ENCODE measurements around the gene MEST. TPM values are rescaled to one million over a fixed set of nuclear protein-coding genes. Genes with fewer than 3 reads are reported as not detected.
A peak's percentile ranks its signal among the peaks of the same experiment; 100 is the strongest.

MEST gene
- total RNA-seq, 2 donors from 2014 or later, result 5.0 to 5.6 TPM

GRCh38 chr7:130489140-130489983, 2.5 kb upstream of the MEST start:
- DNase-seq (ENCODE audit: low spot score) (no peak), ATAC-seq (ENCODE audit: insufficient number of reproducible peaks, low FRiP score, low read depth) (no peak)
- Histone ChIP-seq H3K4me1 (ENCODE audit: control insufficient read depth in 1 of 2, low read depth in 2 of 2) (peaks cover 6 to 20% of the 10 kb centered on the region in 2 donors), H3K36me3 (no peaks in the 10 kb centered on the region), H3K4me3 (no peak overlapping the region), H3K27me3 (replicated peaks; ENCODE audit: insufficient read depth) (no peaks in the 10 kb centered on the region), H3K27ac (no peak overlapping the region), H3K9me3 (no peaks in the 10 kb centered on the region)
- no peak for TF ChIP-seq CTCF (IDR thresholded peaks at IDR 0.05)

GRCh38 chr7:130490311-130490791, 1.5 kb upstream of the MEST start:
- ATAC-seq (ENCODE audit: insufficient number of reproducible peaks, low FRiP score, low read depth), result no peak
- peaks cover 6 to 20% of the 10 kb centered on the region in 2 donors for H3K4me1 ChIP-seq (ENCODE audit: control insufficient read depth in 1 of 2, low read depth in 2 of 2)
- no peak overlapping the region for H3K27ac ChIP-seq
- DNase-seq (ENCODE audit: low spot score), result no peak
- TF ChIP-seq CTCF (IDR thresholded peaks at IDR 0.05), result no peak
- peak overlapping the region; percentile 61 for H3K4me3 ChIP-seq
- no peaks in the 10 kb centered on the region for H3K36me3 ChIP-seq
- no peaks in the 10 kb centered on the region for H3K27me3 ChIP-seq (replicated peaks; ENCODE audit: insufficient read depth)
- H3K9me3 ChIP-seq, result no peaks in the 10 kb centered on the region

GRCh38 chr7:130490888-130491804, 739 bp upstream of the MEST start:
- Histone ChIP-seq H3K9me3 (no peaks in the 10 kb centered on the region), H3K36me3 (no peaks in the 10 kb centered on the region), H3K27me3 (replicated peaks; ENCODE audit: insufficient read depth) (no peaks in the 10 kb centered on the region), H3K4me1 (ENCODE audit: control insufficient read depth in 1 of 2, low read depth in 2 of 2) (peaks cover 6 to 17% of the 10 kb centered on the region in 2 donors), H3K27ac (no peak overlapping the region), H3K4me3 (peak overlapping the region; percentile 61)
- TF ChIP-seq CTCF (IDR thresholded peaks at IDR 0.05), result peak; percentile 56
- DNase-seq (ENCODE audit: low spot score) (no peak), ATAC-seq (ENCODE audit: insufficient number of reproducible peaks, low FRiP score, low read depth) (no peak)

- no peaks in the 10 kb centered on the region for H3K27me3 ChIP-seq (replicated peaks; ENCODE audit: insufficient read depth)
- TF ChIP-seq CTCF (IDR thresholded peaks at IDR 0.05), result no peak
- peak overlapping the region; percentile 61 for H3K4me3 ChIP-seq
- H3K27ac ChIP-seq, result no peak overlapping the region
- no peaks in the 10 kb centered on the region for H3K36me3 ChIP-seq
- H3K9me3 ChIP-seq, result no peaks in the 10 kb centered on the region
- DNase-seq (ENCODE audit: low spot score), result no peak
- no peak for ATAC-seq (ENCODE audit: insufficient number of reproducible peaks, low FRiP score, low read depth)
- peaks cover 6 to 13% of the 10 kb centered on the region in 2 donors for H3K4me1 ChIP-seq (ENCODE audit: control insufficient read depth in 1 of 2, low read depth in 2 of 2)
Observed at GRCh38 chr7:130492523-130493274, 814 bp downstream of the MEST start.

Measured in thoracic aorta (tissue), 2 donors.